Measurements from ENCODE around the gene LRRC75B.
"Not testable (repeated sequence)": the region's sequence is repeated elsewhere in the genome, so short reads cannot be mapped to it uniquely, and the experiment has no call there.

- not testable (repeated sequence) for TF ChIP-seq POLR2A (IDR thresholded peaks at IDR 0.05; ENCODE audit: borderline replicate concordance, extremely low read depth, insufficient read depth, insufficient read length); JUND (IDR thresholded peaks at IDR 0.05); ZFX (IDR thresholded peaks at IDR 0.05); ATF3 (IDR thresholded peaks at IDR 0.05); CTCF (IDR thresholded peaks at IDR 0.05 in 2 of 3, conservative IDR thresholded peaks at IDR 0.05 in 1 of 3; ENCODE audit: borderline replicate concordance in 1 of 3, insufficient read depth in 1 of 3, low read depth in 2 of 3, low read length in 2 of 3); YY1 (IDR thresholded peaks at IDR 0.05; ENCODE audit: extremely low read depth, insufficient replicate concordance, low read depth, low read length); EZH2phosphoT487 (IDR thresholded peaks at IDR 0.05; ENCODE audit: borderline replicate concordance); TCF7L2 (IDR thresholded peaks at IDR 0.05; ENCODE audit: borderline replicate concordance, extremely low read depth, insufficient read depth, insufficient read length); CEBPB (IDR thresholded peaks at IDR 0.05; ENCODE audit: low read depth)
Observed at GRCh38 chr22:24607429-24607983, 14.6 kb upstream of the LRRC75B start.
